Measurements from ENCODE around the gene FICD.

Gene FICD

DNA sequence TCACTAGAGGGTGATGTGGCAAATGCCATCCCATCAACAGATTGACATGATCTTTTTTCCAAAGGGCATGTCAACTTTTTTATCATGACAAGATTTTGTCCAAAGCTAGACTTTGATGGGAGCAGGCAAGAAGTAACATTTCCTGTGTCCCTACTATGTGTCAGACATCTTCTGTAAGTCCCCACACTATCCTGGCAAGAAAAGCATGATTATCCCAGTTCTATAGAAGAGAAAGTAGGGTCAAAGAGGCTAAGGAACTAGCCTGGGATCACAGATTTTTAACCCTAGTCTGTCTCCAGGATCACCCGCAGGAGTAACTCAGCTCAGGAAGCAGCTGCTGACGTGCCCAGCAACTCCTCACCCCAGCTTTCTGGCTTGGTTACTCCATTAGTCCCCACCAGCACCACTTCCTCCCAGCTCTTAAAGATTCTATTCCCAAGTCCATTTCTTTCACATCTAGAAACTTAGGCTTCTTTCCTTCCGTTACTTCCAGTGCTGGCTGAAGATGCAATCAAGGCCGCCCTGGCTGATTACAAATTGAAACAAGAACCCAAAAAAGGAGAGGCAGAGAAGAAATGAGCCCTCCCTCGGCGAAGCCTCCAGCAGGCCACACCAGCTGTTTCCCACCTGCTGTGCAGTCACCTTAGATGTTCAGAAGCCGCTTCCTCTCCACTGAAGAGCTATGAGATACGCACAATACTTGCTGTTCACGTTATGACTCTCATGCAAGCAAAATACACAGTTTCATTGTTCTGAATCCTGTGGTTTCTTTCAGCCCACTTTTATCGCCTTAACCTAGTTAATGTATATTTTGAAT is 53.5 kb downstream of the FICD start:
- no peak for DNase-seq

Data from GDM1 (cell line).